T-cell (primary cell): ENCODE data around the gene TYR. TPM values are rescaled to one million over a fixed set of nuclear protein-coding genes. Genes with fewer than 3 reads are reported as not detected.
"Not testable (repeated sequence)": the region's sequence is repeated elsewhere in the genome, so short reads cannot be mapped to it uniquely, and the experiment has no call there.

Experiments
- ATAC-seq, 4 experiments: fragments of 200-7000 bp in 3 of 4; fragments of 150-1000 bp in 1 of 4; cut with Tn5 transposase; replicated peaks in 1 of 4; 1 replicate in 3 of 4; 2 replicates in 1 of 4; pipeline ENCODE4 v1.10.0; 2021; ENCODE audit warnings: moderate library complexity in 3 of 4, mild to moderate bottlenecking in 2 of 4, moderate number of reproducible peaks in 1 of 4
- CTCF ChIA-PET, 2 donors: fragments of 300-600 bp; sonication (Branson Sonifier 250); formaldehyde crosslinking; loops; one replicate each; lab custom pipeline; 2022; ENCODE audit warnings: antibody characterized with exemption in 2 of 2; lab: Charles Lee
- POLR2A ChIA-PET, 2 donors: fragments of 300-600 bp; sonication (Branson Sonifier 250); formaldehyde crosslinking; loops; one replicate each; lab custom pipeline; 2022; ENCODE audit warnings: antibody characterized with exemption in 2 of 2; lab: Charles Lee
- DNase-seq, 35 experiments: peaks; one replicate each; pipeline versions ENCODE4 v3.0.0 to v3.0.0-alpha.2; 2013 to 2023
- H3K27ac ChIP-seq: one replicate; pipeline ENCODE4 v1.5.1; 2013; ENCODE audit warnings: low read length
- H3K27me3 ChIP-seq, 2 experiments: replicated peaks in 1 of 2; 1 replicate in 1 of 2; 2 replicates in 1 of 2; pipeline versions ENCODE4 v1.6.1 to v1.7.0; 2013; ENCODE audit warnings: low read length in 1 of 2, mixed read lengths in 1 of 2; ENCODE audit not compliant: control insufficient read depth in 2 of 2, insufficient read depth in 2 of 2; ENCODE audit errors: extremely low read depth in 1 of 2
- H3K36me3 ChIP-seq, 2 donors: 1 replicate in 1 of 2; 2 replicates in 1 of 2; pipeline versions ENCODE4 v1.6.1 to v1.7.0; 2013; ENCODE audit warnings: low read length in 1 of 2; ENCODE audit not compliant: control insufficient read depth in 2 of 2, insufficient read depth in 1 of 2; ENCODE audit errors: extremely low read depth in 1 of 2
- H3K4me1 ChIP-seq, 2 experiments: 1 replicate in 1 of 2; 2 replicates in 1 of 2; pipeline versions ENCODE4 v1.6.1 to v1.7.0; 2013; ENCODE audit warnings: low read length in 2 of 2, mixed read lengths in 1 of 2; ENCODE audit not compliant: insufficient read depth in 2 of 2, control insufficient read depth in 1 of 2; ENCODE audit errors: extremely low read depth in 1 of 2
- H3K4me3 ChIP-seq, 2 donors: 1 replicate in 1 of 2; 2 replicates in 1 of 2; pipeline versions ENCODE4 v1.5.1 to v1.7.0; 2013; ENCODE audit warnings: mild to moderate bottlenecking in 2 of 2, low read length in 1 of 2, moderate library complexity in 1 of 2; ENCODE audit not compliant: control insufficient read depth in 1 of 2; ENCODE audit errors: extremely low read depth in 1 of 2
- H3K9me3 ChIP-seq: 2 replicates; pipeline ENCODE4 v1.7.0; 2013
- H3K27ac Mint-ChIP-seq, 2 donors: one replicate each; pipeline ENCODE4 v1.8.0; 2020 to 2021; ENCODE audit warnings: mild to moderate bottlenecking in 2 of 2, mixed read lengths in 2 of 2
- H3K27me3 Mint-ChIP-seq, 2 donors: one replicate each; pipeline ENCODE4 v1.8.0; 2021 to 2022; ENCODE audit warnings: mixed read lengths in 2 of 2
- H3K36me3 Mint-ChIP-seq: one replicate; pipeline ENCODE4 v1.8.0; 2021; ENCODE audit warnings: mixed read lengths
- H3K4me1 Mint-ChIP-seq, 3 donors: one replicate each; pipeline ENCODE4 v1.8.0; 2020 to 2022; ENCODE audit warnings: mixed read lengths in 3 of 3, mild to moderate bottlenecking in 1 of 3
- H3K4me3 Mint-ChIP-seq, 3 donors: one replicate each; pipeline ENCODE4 v1.8.0; 2020 to 2022; ENCODE audit warnings: mild to moderate bottlenecking in 3 of 3, mixed read lengths in 3 of 3, moderate library complexity in 3 of 3
- H3K9me3 Mint-ChIP-seq, 3 donors: one replicate each; pipeline ENCODE4 v1.8.0; 2020 to 2022; ENCODE audit warnings: mixed read lengths in 3 of 3
- WGBS: methylation state at CpG from one replicate; pipeline ENCODE4 v1.1.5; 2013; ENCODE audit warnings: missing lambda C conversion rate; ENCODE audit not compliant: insufficient coverage; 5-methylcytosine and 5-hydroxymethylcytosine counted together
- total RNA-seq, 35 experiments: library from RNA in 6 of 35; stranded (reverse) in 6 of 35; fragments of 120-200 nt in 1 of 35; gene quantifications; one replicate each; pipeline versions ENCODE4 v1.2.1 to v1.2.4 and lab custom pipeline; 2013 to 2026

Gene TYR
- total RNA-seq, 5 donors from 2014 or later (not counting 1 experiment from before 2014, with no cell fraction given) = not detected

DNA sequence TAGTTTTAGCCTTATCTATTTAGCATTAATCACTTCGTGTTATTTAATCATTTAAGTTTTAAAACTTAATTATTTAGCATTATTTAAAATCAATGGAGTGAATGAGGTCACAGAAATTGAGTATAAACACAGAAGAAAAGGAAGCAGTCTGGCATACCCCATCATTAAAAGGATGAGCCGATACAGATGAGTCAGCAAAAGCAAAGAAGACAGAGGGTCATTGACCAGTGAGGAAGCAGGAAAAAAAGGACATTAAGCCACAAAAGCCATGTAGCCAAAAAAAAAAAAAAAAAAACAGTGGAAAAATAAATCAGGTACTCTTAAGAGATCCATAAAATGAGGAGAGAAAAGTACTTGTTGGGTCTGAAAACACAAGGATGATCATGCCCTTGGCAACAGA, 71.5 kb downstream of the TYR start:
- DNase-seq = no peak
- no peaks in the 10 kb centered on the region for H3K4me1 Mint-ChIP-seq

DNA sequence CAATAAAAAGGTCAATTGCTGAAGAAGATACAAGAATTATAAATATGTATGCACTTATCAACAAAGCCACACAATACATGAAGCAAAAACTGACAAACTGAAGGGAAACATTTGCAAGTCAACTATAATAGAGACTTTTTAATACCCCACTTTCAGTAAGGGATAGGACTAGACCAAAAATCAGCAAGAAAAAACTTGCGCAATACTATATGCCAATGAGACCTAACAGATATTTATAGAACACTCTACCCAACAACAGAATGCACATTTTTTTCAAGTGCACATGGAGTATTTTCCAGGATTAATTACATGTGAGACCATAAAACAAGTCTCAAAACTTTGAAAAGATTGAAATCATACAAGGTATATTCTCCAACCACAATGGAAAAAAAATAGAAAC, 83.8 kb downstream of the TYR start:
- H3K4me1 Mint-ChIP-seq, H3K27me3 ChIP-seq, ATAC-seq, H3K4me1 ChIP-seq, H3K27ac Mint-ChIP-seq, H3K36me3 ChIP-seq, CTCF ChIA-PET, H3K4me3 ChIP-seq, H3K4me3 Mint-ChIP-seq, DNase-seq, POLR2A ChIA-PET, H3K27me3 Mint-ChIP-seq, H3K9me3 Mint-ChIP-seq, H3K9me3 ChIP-seq, H3K36me3 Mint-ChIP-seq, H3K27ac ChIP-seq: not testable (repeated sequence)
- WGBS = no CpG with 5 or more reads among the region's 1 CpG

More for the DNA sequence above, 71.5 kb downstream of the TYR start:
- ChIA-PET CTCF (no interaction called here), POLR2A (no interaction called here)
- no peak overlapping the region for H3K4me3 ChIP-seq
- Mint-ChIP-seq H3K4me3 (no peak overlapping the region), H3K9me3 (peaks cover 0 to 4% (median 0%) of the 10 kb centered on the region in 3 donors), H3K27ac (no peak overlapping the region), H3K36me3 (no peaks in the 10 kb centered on the region), H3K27me3 (peaks cover 3 to 4% of the 10 kb centered on the region in 2 donors)
- H3K27me3 ChIP-seq = no peaks in the 10 kb centered on the region
- H3K36me3 ChIP-seq = no peaks in the 10 kb centered on the region
- no peaks in the 10 kb centered on the region for H3K4me1 ChIP-seq
- no peak for ATAC-seq
- no peaks in the 10 kb centered on the region for H3K9me3 ChIP-seq
- H3K27ac ChIP-seq = no peak overlapping the region
- WGBS = no CpG with 5 or more reads among the region's 2 CpGs

DNA sequence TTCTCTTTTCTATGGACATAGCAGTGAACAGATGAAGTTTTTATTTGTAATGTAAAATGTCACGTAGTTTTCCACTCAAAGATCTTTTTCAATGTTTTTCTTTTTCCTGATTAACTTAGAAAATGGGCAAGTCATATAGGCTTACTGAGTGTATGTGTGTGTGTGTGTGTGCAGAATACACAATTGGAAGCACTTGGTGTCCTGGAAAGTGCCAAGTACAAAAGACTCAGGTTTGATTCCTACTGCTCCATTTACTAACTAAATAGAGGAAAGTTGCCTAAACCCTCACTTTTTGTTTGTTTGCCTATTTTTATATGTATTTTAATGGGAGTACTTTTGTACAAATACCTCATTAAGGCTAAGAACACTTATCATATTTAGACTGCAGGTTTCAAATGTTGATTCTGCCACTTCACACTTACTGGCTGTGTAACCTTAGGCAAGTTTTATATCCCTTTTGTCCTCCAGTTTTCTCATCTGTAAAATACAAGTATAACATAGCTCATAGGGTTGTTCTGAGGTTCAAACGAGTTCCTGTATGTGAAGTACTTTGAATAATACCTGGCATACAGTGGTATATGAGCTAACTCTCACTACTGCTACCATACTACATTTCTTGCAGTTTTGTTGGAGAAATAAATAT, 90.1 kb downstream of the TYR start:
- CTCF ChIA-PET = no interaction called here
- POLR2A ChIA-PET = no interaction called here
- Mint-ChIP-seq H3K4me1 (no peaks in the 10 kb centered on the region), H3K9me3 (peaks cover 0 to 3% (median 0%) of the 10 kb centered on the region in 3 donors), H3K27ac (no peak overlapping the region), H3K4me3 (no peak overlapping the region), H3K36me3 (no peaks in the 10 kb centered on the region), H3K27me3 (no peaks in the 10 kb centered on the region)
- no peaks in the 10 kb centered on the region for H3K36me3 ChIP-seq
- H3K4me1 ChIP-seq = no peaks in the 10 kb centered on the region
- DNase-seq (no peak), ATAC-seq (no peak)
- H3K27ac ChIP-seq = no peak overlapping the region
- no peaks in the 10 kb centered on the region for H3K9me3 ChIP-seq
- no peaks in the 10 kb centered on the region for H3K27me3 ChIP-seq
- no peak overlapping the region for H3K4me3 ChIP-seq
- WGBS = no CpG with 5 or more reads among the region's 2 CpGs

DNA sequence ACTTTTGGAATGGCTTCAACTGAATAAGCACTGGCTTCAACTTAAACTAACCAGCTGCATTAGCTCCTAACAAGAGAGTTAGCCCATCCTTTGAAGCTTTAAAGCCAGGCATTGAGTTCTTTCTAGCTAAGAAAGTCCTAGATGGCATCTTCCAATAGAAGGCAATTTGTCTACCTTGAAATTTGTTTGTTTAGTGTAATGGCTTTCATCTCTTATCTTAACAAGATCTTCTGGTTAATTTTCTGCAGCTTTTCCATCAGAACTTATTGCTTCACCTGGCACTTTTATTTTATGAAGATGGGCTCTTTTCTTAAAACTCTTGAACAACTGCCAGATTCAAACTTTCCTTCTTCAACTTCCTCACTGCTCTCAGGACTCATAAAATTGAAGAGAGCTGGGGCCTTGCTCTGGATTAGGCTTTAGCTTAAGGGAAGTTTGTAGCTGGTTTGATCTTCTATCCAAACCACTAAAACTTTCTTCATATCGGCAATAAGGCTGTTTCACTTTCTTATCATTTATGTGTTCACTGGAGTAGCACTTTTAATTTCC, 94.9 kb downstream of the TYR start:
- H3K4me1 ChIP-seq, H3K4me1 Mint-ChIP-seq, CTCF ChIA-PET, H3K36me3 Mint-ChIP-seq, H3K4me3 ChIP-seq, DNase-seq, H3K27ac ChIP-seq, H3K9me3 Mint-ChIP-seq, H3K27ac Mint-ChIP-seq, H3K4me3 Mint-ChIP-seq, H3K9me3 ChIP-seq, H3K27me3 Mint-ChIP-seq, ATAC-seq, POLR2A ChIA-PET, H3K36me3 ChIP-seq, H3K27me3 ChIP-seq: not testable (repeated sequence)
- WGBS = no CpG with 5 or more reads among the region's 1 CpG

DNA sequence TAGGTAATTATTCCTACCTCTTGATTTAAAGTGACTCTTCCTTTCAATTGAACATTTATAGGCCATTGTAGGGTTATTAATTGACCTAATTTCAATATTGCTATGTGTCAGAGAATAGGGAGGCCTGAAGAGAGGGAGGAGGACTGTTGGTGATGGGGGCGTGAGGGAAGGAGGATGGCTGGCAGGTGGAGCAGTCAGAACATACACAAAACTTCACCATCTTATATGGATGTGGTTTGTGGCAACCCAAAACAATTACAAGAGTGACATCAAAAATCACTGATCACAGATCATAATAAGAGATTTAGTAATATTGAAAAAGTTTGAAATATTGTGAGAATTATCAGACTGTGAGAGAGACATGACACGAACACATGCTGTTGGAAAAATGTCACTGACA, 95.5 kb downstream of the TYR start:
- WGBS = no CpG with 5 or more reads among the region's 2 CpGs
- POLR2A ChIA-PET, H3K4me1 ChIP-seq, H3K36me3 Mint-ChIP-seq, H3K4me3 Mint-ChIP-seq, H3K27me3 ChIP-seq, H3K27ac ChIP-seq, DNase-seq, ATAC-seq, H3K9me3 ChIP-seq, H3K27me3 Mint-ChIP-seq, H3K36me3 ChIP-seq, CTCF ChIA-PET, H3K4me1 Mint-ChIP-seq, H3K4me3 ChIP-seq: not testable (repeated sequence)
- Mint-ChIP-seq H3K27ac (peak overlapping the region in 1 of 2 donors; percentile 44), H3K9me3 (peaks cover 0 to 11% (median 2%) of the 10 kb centered on the region in 3 donors)

DNA sequence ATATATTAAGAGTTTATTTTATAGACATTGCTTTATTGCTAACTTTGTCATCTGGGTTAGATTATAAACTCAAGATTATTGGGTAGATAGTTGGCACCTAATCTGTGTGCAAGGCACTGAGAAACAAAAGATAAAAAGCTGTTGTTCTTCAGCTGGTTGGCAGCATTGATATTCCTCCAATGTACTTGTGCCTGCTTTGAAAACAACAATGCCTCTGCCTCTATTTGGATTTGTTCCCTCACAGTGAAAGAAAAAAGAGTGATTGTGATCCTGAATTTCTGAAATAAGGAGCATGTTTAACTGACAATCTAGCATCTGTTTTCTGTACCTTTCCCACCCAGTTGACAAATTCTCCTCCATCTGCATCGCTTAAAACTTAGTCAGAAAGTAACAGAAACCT, 98.3 kb downstream of the TYR start:
- CTCF ChIA-PET = no interaction called here

More for the DNA sequence above, 98.3 kb downstream of the TYR start:
- peaks cover 0 to 9% (median 0%) of the 10 kb centered on the region in 3 donors for H3K4me1 Mint-ChIP-seq
- Histone ChIP-seq H3K36me3 (no peaks in the 10 kb centered on the region), H3K27ac (no peak overlapping the region), H3K4me1 (no peaks in the 10 kb centered on the region), H3K27me3 (no peaks in the 10 kb centered on the region), H3K9me3 (no peaks in the 10 kb centered on the region), H3K4me3 (no peak overlapping the region)
- no CpG with 5 or more reads among the region's 1 CpG for WGBS
- H3K36me3 Mint-ChIP-seq = no peaks in the 10 kb centered on the region
- H3K4me3 Mint-ChIP-seq = no peak overlapping the region
- DNase-seq = no peak
- no peak for ATAC-seq
- H3K27ac Mint-ChIP-seq = no peak overlapping the region
- H3K27me3 Mint-ChIP-seq = no peaks in the 10 kb centered on the region
- peaks cover 0 to 8% (median 2%) of the 10 kb centered on the region in 3 donors for H3K9me3 Mint-ChIP-seq
- POLR2A ChIA-PET = no interaction called here
